HEK293 (cell line): Measurements from ENCODE around the gene LCE3A.

Experiments used
- ZNF140 ChIP-seq: fragments of 450-650 bp; formaldehyde crosslinking; IDR thresholded peaks from 2 replicates; pipeline ENCODE4 v1.5.1; 2016; ENCODE audit warnings: missing biosample characterization, missing genetic modification characterization
- ZNF214 ChIP-seq: fragments of 450-650 bp; formaldehyde crosslinking; IDR thresholded peaks from 2 replicates; pipeline ENCODE4 v1.5.1; 2017; ENCODE audit warnings: missing biosample characterization, mild to moderate bottlenecking, missing genetic modification characterization, borderline replicate concordance
- ZNF239 ChIP-seq: fragments of 450-650 bp; formaldehyde crosslinking; IDR thresholded peaks from 2 replicates; pipeline ENCODE4 v1.5.1; 2016; ENCODE audit warnings: missing biosample characterization, missing genetic modification characterization
- ZNF266 ChIP-seq: fragments of 450-650 bp; formaldehyde crosslinking; IDR thresholded peaks from 2 replicates; pipeline ENCODE4 v1.5.1; 2016; ENCODE audit warnings: missing biosample characterization, missing genetic modification characterization, low read depth
- ZNF274 ChIP-seq, 2 experiments: fragments of 200-500 bp in 1 of 2; fragments of 450-650 bp in 1 of 2; sonication (Bioruptor generic) in 1 of 2; formaldehyde crosslinking in 1 of 2; IDR thresholded peaks; 2 replicates each; pipeline versions ENCODE4 v1.5.1 to v1.6.1; 2014 to 2016; ENCODE audit warnings: borderline replicate concordance in 1 of 2, inconsistent platforms in 1 of 2, low read length in 1 of 2, missing biosample characterization in 1 of 2, missing genetic modification characterization in 1 of 2
- ZNF423 ChIP-seq: fragments of 450-650 bp; formaldehyde crosslinking; IDR thresholded peaks from 2 replicates; pipeline ENCODE4 v1.5.1; 2016; ENCODE audit warnings: missing biosample characterization, missing genetic modification characterization
- ZNF473 ChIP-seq: fragments of 450-650 bp; formaldehyde crosslinking; IDR thresholded peaks from 2 replicates; pipeline ENCODE4 v1.5.1; 2017; ENCODE audit warnings: missing biosample characterization, missing genetic modification characterization
- ZNF529 ChIP-seq: fragments of 450-650 bp; formaldehyde crosslinking; IDR thresholded peaks from 2 replicates; pipeline ENCODE4 v1.5.1; 2017; ENCODE audit warnings: missing genetic modification characterization, missing biosample characterization; ENCODE audit not compliant: insufficient replicate concordance
- ZNF747 ChIP-seq: fragments of 450-650 bp; formaldehyde crosslinking; IDR thresholded peaks from 2 replicates; pipeline ENCODE4 v1.5.1; 2016; ENCODE audit warnings: missing biosample characterization, missing genetic modification characterization
- ZNF791 ChIP-seq: fragments of 450-650 bp; formaldehyde crosslinking; IDR thresholded peaks from 2 replicates; pipeline ENCODE4 v1.5.1; 2016; ENCODE audit warnings: missing biosample characterization, missing genetic modification characterization
- ZNF830 ChIP-seq: fragments of 450-650 bp; IDR thresholded peaks from 2 replicates; pipeline ENCODE4 v1.5.0; 2018; ENCODE audit warnings: missing biosample characterization, missing genetic modification characterization, low read depth, mild to moderate bottlenecking, moderate library complexity
- TF ChIP-seq, protein P1 (sequence below): fragments of 450-650 bp; formaldehyde crosslinking; IDR thresholded peaks from 2 replicates; pipeline ENCODE4 v1.5.1; 2016; ENCODE audit warnings: missing biosample characterization, missing genetic modification characterization
- TF ChIP-seq, protein P2 (sequence below): fragments of 450-650 bp; formaldehyde crosslinking; IDR thresholded peaks from 2 replicates; pipeline ENCODE4 v1.5.1; 2016; ENCODE audit warnings: missing biosample characterization, missing genetic modification characterization
- TF ChIP-seq, protein P3 (sequence below): fragments of 450-650 bp; formaldehyde crosslinking; IDR thresholded peaks from 2 replicates; pipeline ENCODE4 v1.5.1; 2016; ENCODE audit warnings: missing biosample characterization, missing genetic modification characterization

DNA sequence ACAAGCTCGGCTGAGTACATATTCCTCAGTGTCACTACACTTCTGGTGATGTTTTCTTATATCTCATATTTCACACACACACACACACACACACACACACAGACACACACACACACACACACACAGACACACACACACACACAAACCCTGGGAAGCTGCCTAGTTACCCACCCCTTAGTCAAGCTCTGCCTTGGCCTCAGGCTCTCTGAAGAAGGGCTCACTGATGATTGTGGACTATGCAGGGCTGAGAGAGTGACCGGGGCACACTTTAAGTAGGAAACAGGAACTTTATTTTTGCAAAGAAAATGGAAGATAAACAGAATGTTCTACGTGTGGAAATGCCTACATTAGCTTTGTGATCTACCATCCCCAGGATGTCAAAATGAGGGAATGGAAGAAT, 21.0 kb upstream of the LCE3A start:
- TF ChIP-seq ZNF830 (tag by site-specific recombination) (no peak), ZNF473 (tag by site-specific recombination) (no peak), ZNF214 (tag by site-specific recombination) (no peak), ZNF423 (tag by site-specific recombination) (no peak), ZNF266 (tag by site-specific recombination) (no peak), ZNF239 (tag by site-specific recombination) (no peak), ZNF747 (tag by site-specific recombination) (no peak), ZNF274 (IDR thresholded peaks at IDR 0.05; ENCODE audit: low read length) (no peak), ZNF274 (tag by site-specific recombination; IDR thresholded peaks at IDR 0.05; ENCODE audit: borderline replicate concordance) (no peak), ZNF529 (tag by site-specific recombination) (no peak), ZNF140 (tag by site-specific recombination) (no peak), ZNF791 (tag by site-specific recombination) (no peak)
- TF ChIP-seq, protein P1, sequence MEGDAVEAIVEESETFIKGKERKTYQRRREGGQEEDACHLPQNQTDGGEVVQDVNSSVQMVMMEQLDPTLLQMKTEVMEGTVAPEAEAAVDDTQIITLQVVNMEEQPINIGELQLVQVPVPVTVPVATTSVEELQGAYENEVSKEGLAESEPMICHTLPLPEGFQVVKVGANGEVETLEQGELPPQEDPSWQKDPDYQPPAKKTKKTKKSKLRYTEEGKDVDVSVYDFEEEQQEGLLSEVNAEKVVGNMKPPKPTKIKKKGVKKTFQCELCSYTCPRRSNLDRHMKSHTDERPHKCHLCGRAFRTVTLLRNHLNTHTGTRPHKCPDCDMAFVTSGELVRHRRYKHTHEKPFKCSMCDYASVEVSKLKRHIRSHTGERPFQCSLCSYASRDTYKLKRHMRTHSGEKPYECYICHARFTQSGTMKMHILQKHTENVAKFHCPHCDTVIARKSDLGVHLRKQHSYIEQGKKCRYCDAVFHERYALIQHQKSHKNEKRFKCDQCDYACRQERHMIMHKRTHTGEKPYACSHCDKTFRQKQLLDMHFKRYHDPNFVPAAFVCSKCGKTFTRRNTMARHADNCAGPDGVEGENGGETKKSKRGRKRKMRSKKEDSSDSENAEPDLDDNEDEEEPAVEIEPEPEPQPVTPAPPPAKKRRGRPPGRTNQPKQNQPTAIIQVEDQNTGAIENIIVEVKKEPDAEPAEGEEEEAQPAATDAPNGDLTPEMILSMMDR (tag by site-specific recombination) = no peak
- TF ChIP-seq, protein P2, sequence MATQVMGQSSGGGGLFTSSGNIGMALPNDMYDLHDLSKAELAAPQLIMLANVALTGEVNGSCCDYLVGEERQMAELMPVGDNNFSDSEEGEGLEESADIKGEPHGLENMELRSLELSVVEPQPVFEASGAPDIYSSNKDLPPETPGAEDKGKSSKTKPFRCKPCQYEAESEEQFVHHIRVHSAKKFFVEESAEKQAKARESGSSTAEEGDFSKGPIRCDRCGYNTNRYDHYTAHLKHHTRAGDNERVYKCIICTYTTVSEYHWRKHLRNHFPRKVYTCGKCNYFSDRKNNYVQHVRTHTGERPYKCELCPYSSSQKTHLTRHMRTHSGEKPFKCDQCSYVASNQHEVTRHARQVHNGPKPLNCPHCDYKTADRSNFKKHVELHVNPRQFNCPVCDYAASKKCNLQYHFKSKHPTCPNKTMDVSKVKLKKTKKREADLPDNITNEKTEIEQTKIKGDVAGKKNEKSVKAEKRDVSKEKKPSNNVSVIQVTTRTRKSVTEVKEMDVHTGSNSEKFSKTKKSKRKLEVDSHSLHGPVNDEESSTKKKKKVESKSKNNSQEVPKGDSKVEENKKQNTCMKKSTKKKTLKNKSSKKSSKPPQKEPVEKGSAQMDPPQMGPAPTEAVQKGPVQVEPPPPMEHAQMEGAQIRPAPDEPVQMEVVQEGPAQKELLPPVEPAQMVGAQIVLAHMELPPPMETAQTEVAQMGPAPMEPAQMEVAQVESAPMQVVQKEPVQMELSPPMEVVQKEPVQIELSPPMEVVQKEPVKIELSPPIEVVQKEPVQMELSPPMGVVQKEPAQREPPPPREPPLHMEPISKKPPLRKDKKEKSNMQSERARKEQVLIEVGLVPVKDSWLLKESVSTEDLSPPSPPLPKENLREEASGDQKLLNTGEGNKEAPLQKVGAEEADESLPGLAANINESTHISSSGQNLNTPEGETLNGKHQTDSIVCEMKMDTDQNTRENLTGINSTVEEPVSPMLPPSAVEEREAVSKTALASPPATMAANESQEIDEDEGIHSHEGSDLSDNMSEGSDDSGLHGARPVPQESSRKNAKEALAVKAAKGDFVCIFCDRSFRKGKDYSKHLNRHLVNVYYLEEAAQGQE (tag by site-specific recombination) = no peak
- TF ChIP-seq, protein P3, sequence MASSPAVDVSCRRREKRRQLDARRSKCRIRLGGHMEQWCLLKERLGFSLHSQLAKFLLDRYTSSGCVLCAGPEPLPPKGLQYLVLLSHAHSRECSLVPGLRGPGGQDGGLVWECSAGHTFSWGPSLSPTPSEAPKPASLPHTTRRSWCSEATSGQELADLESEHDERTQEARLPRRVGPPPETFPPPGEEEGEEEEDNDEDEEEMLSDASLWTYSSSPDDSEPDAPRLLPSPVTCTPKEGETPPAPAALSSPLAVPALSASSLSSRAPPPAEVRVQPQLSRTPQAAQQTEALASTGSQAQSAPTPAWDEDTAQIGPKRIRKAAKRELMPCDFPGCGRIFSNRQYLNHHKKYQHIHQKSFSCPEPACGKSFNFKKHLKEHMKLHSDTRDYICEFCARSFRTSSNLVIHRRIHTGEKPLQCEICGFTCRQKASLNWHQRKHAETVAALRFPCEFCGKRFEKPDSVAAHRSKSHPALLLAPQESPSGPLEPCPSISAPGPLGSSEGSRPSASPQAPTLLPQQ (tag by site-specific recombination) = no peak
